Measurements from ENCODE around the gene HFM1. TPM values are rescaled to one million over a fixed set of nuclear protein-coding genes. Genes with fewer than 3 reads are reported as not detected.
"Not testable (repeated sequence)": the region's sequence is repeated elsewhere in the genome, so short reads cannot be mapped to it uniquely, and the experiment has no call there.

Gene HFM1
- total RNA-seq, 1 donor from 2014 or later = 0.79 TPM

GRCh38 chr1:91439016-91439415, 34.4 kb upstream of the HFM1 start:
- Histone ChIP-seq H3K4me3 (ENCODE audit: low read depth, low read length) (no peak overlapping the region), H3K36me3 (ENCODE audit: control insufficient read depth, insufficient read depth, low read length) (no peaks in the 10 kb centered on the region), H3K27me3 (ENCODE audit: control insufficient read depth, insufficient read depth, low read length) (no peaks in the 10 kb centered on the region)
- TF ChIP-seq, protein P1, sequence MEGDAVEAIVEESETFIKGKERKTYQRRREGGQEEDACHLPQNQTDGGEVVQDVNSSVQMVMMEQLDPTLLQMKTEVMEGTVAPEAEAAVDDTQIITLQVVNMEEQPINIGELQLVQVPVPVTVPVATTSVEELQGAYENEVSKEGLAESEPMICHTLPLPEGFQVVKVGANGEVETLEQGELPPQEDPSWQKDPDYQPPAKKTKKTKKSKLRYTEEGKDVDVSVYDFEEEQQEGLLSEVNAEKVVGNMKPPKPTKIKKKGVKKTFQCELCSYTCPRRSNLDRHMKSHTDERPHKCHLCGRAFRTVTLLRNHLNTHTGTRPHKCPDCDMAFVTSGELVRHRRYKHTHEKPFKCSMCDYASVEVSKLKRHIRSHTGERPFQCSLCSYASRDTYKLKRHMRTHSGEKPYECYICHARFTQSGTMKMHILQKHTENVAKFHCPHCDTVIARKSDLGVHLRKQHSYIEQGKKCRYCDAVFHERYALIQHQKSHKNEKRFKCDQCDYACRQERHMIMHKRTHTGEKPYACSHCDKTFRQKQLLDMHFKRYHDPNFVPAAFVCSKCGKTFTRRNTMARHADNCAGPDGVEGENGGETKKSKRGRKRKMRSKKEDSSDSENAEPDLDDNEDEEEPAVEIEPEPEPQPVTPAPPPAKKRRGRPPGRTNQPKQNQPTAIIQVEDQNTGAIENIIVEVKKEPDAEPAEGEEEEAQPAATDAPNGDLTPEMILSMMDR (IDR thresholded peaks at IDR 0.05; ENCODE audit: insufficient read depth, low read length, poor library complexity, severe bottlenecking) = no peak
- DNase-seq (ENCODE audit: low read depth) = no peak

GRCh38 chr1:91428182-91428798, 23.7 kb upstream of the HFM1 start:
- TF ChIP-seq, protein P1 (IDR thresholded peaks at IDR 0.05; ENCODE audit: insufficient read depth, low read length, poor library complexity, severe bottlenecking) = no peak
- Histone ChIP-seq H3K36me3 (ENCODE audit: control insufficient read depth, insufficient read depth, low read length) (no peaks in the 10 kb centered on the region), H3K27me3 (ENCODE audit: control insufficient read depth, insufficient read depth, low read length) (no peaks in the 10 kb centered on the region), H3K4me3 (ENCODE audit: low read depth, low read length) (no peak overlapping the region)
- no peak for DNase-seq (ENCODE audit: low read depth)

DNA sequence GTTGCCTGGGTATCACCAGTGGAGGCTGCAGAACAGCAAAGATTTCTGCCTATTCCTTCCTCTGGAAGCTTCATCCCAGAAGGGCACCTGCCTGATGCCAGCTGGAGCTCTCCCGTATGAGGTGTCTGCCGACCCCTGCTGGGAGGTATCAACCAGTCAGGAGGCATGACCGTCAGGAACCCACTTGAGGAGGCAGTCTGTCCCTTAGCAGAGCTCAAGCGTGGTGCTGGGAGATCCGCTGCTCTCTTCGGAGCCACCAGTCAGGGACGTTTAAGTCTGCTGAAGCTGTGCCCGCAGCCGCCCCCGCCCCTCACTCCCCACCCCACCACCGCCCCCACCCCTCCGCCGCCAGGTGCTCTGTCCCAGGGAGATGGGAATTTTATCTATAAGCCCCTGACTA, 23.1 kb upstream of the HFM1 start:
- TF ChIP-seq, protein P1 (IDR thresholded peaks at IDR 0.05; ENCODE audit: insufficient read depth, low read length, poor library complexity, severe bottlenecking) = no peak
- no peaks in the 10 kb centered on the region for H3K27me3 ChIP-seq (ENCODE audit: control insufficient read depth, insufficient read depth, low read length)
- no peak for DNase-seq (ENCODE audit: low read depth)
- H3K36me3 ChIP-seq (ENCODE audit: control insufficient read depth, insufficient read depth, low read length) = no peaks in the 10 kb centered on the region
- H3K4me3 ChIP-seq (ENCODE audit: low read depth, low read length) = peak overlapping the region; percentile 24

DNA sequence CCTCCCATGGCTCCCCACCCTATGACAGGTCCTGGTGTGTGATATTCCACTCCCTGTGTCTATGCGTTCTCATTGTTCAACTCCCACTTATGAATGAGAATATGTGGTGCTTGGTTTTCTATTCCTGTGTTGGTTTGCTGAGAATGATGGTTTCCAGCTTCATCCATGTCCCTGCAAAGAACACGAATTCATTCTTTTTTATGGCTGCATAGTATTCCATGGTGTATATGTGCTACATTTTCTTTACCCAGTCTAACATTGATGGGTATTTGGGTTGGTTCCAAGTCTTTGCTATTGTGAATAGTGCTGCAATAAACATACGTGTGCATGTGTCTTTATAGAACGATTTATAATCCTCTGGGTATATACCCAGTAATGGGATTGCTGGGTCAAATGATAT, 17.9 kb upstream of the HFM1 start:
- not testable (repeated sequence) for H3K36me3 ChIP-seq (ENCODE audit: control insufficient read depth, insufficient read depth, low read length); H3K27me3 ChIP-seq (ENCODE audit: control insufficient read depth, insufficient read depth, low read length)

GRCh38 chr1:91412371-91412770, 7.7 kb upstream of the HFM1 start:
- TF ChIP-seq, protein P1 (IDR thresholded peaks at IDR 0.05; ENCODE audit: insufficient read depth, low read length, poor library complexity, severe bottlenecking) = no peak
- Histone ChIP-seq H3K36me3 (ENCODE audit: control insufficient read depth, insufficient read depth, low read length) (no peaks in the 10 kb centered on the region), H3K4me3 (ENCODE audit: low read depth, low read length) (no peak overlapping the region), H3K27me3 (ENCODE audit: control insufficient read depth, insufficient read depth, low read length) (no peaks in the 10 kb centered on the region)
- no peak for DNase-seq (ENCODE audit: low read depth)

More for the DNA sequence above, 17.9 kb upstream of the HFM1 start:
- H3K4me3 ChIP-seq (ENCODE audit: low read depth, low read length); DNase-seq (ENCODE audit: low read depth): not testable (repeated sequence)

GRCh38 chr1:91406773-91407389, 2.2 kb upstream of the HFM1 start:
- Histone ChIP-seq H3K36me3 (ENCODE audit: control insufficient read depth, insufficient read depth, low read length) (no peaks in the 10 kb centered on the region), H3K4me3 (ENCODE audit: low read depth, low read length) (no peak overlapping the region), H3K27me3 (ENCODE audit: control insufficient read depth, insufficient read depth, low read length) (no peaks in the 10 kb centered on the region)
- no peak for DNase-seq (ENCODE audit: low read depth)
- TF ChIP-seq, protein P1 (IDR thresholded peaks at IDR 0.05; ENCODE audit: insufficient read depth, low read length, poor library complexity, severe bottlenecking) = no peak
